CD14-positive monocyte (primary cell): ENCODE results near the gene ZDHHC11. TPM values are rescaled to one million over a fixed set of nuclear protein-coding genes. Genes with fewer than 3 reads are reported as not detected.

Experiments used
- DNase-seq, 3 donors: peaks; one replicate each; pipeline ENCODE4 v3.0.0-alpha.2; 2011 to 2022
- H2AFZ ChIP-seq: 2 replicates; pipeline ENCODE4 v1.6.0; 2012; ENCODE audit warnings: mild to moderate bottlenecking, low read depth, low read length, inconsistent platforms; ENCODE audit not compliant: insufficient read depth, poor library complexity, severe bottlenecking
- H3K27ac ChIP-seq, 2 donors: 1 replicate in 1 of 2; 2 replicates in 1 of 2; pipeline ENCODE4 v1.5.1; 2012 to 2013; ENCODE audit warnings: low read length in 2 of 2, control low read depth in 1 of 2, inconsistent platforms in 1 of 2, low read depth in 1 of 2, mild to moderate bottlenecking in 1 of 2
- H3K27me3 ChIP-seq, 2 donors: one replicate each; pipeline versions ENCODE4 v1.6.0 to v1.6.1; 2011 to 2013; ENCODE audit warnings: low read length in 2 of 2; ENCODE audit not compliant: control insufficient read depth in 2 of 2, insufficient read depth in 2 of 2
- H3K36me3 ChIP-seq, 2 donors: replicated peaks in 1 of 2; 1 replicate in 1 of 2; 2 replicates in 1 of 2; pipeline versions ENCODE4 v1.5.1 to v1.6.1; 2012 to 2013; ENCODE audit warnings: low read length in 2 of 2, control low read depth in 1 of 2, inconsistent platforms in 1 of 2, mild to moderate bottlenecking in 1 of 2; ENCODE audit not compliant: insufficient read depth in 2 of 2, control insufficient read depth in 1 of 2
- H3K4me1 ChIP-seq, 2 donors: 1 replicate in 1 of 2; 2 replicates in 1 of 2; pipeline versions ENCODE4 v1.5.1 to v1.6.1; 2012 to 2013; ENCODE audit warnings: low read length in 2 of 2, control low read depth in 1 of 2, inconsistent platforms in 1 of 2, mild to moderate bottlenecking in 1 of 2, moderate library complexity in 1 of 2; ENCODE audit not compliant: insufficient read depth in 2 of 2, control insufficient read depth in 1 of 2
- H3K4me2 ChIP-seq: replicated peaks from 2 replicates; pipeline ENCODE3; 2012; ENCODE audit warnings: low read length, moderate library complexity, mild to moderate bottlenecking; ENCODE audit not compliant: poor library complexity, severe bottlenecking; ENCODE audit errors: extremely low read depth
- H3K4me3 ChIP-seq, 3 experiments: fragments of 200-600 bp in 1 of 3; sonication (generic) in 1 of 3; replicated peaks in 1 of 3; 1 replicate in 2 of 3; 2 replicates in 1 of 3; pipeline ENCODE4 v1.5.1; 2011 to 2013; ENCODE audit warnings: low read length in 3 of 3, mild to moderate bottlenecking in 3 of 3, control low read depth in 2 of 3, low read depth in 2 of 3, inconsistent platforms in 1 of 3, moderate library complexity in 1 of 3
- H3K79me2 ChIP-seq: 2 replicates; pipeline ENCODE4 v1.6.0; 2012; ENCODE audit warnings: mild to moderate bottlenecking, control low read depth, inconsistent platforms, low read length, moderate library complexity; ENCODE audit not compliant: insufficient read depth
- H3K9ac ChIP-seq: 2 replicates; pipeline ENCODE4 v1.6.0; 2017; ENCODE audit warnings: low read length, mild to moderate bottlenecking; ENCODE audit not compliant: insufficient read depth, poor library complexity, severe bottlenecking
- H3K9me3 ChIP-seq, 2 donors: replicated peaks in 1 of 2; 1 replicate in 1 of 2; 2 replicates in 1 of 2; pipeline versions ENCODE4 v1.5.1 to v1.6.1; 2012 to 2013; ENCODE audit warnings: low read length in 2 of 2, control low read depth in 1 of 2; ENCODE audit not compliant: control insufficient read depth in 1 of 2, insufficient read depth in 1 of 2
- H4K20me1 ChIP-seq: 2 replicates; pipeline ENCODE4 v1.6.0; 2012; ENCODE audit warnings: mild to moderate bottlenecking, low read length, control low read depth, moderate library complexity; ENCODE audit not compliant: insufficient read depth
- H3K27ac Mint-ChIP-seq, 7 donors: one replicate each; pipeline ENCODE4 v1.8.0; 2020; ENCODE audit warnings: mild to moderate bottlenecking in 7 of 7, mixed read lengths in 7 of 7, moderate library complexity in 6 of 7, inconsistent platforms in 2 of 7
- H3K27me3 Mint-ChIP-seq, 3 donors: one replicate each; pipeline ENCODE4 v1.8.0; 2021 to 2022; ENCODE audit warnings: low read depth in 3 of 3, mild to moderate bottlenecking in 3 of 3, mixed read lengths in 3 of 3, moderate library complexity in 3 of 3, inconsistent platforms in 1 of 3
- H3K36me3 Mint-ChIP-seq, 2 donors: one replicate each; pipeline ENCODE4 v1.8.0; 2020; ENCODE audit warnings: mixed read lengths in 2 of 2, inconsistent platforms in 1 of 2, mild to moderate bottlenecking in 1 of 2
- H3K4me1 Mint-ChIP-seq: one replicate; pipeline ENCODE4 v1.8.0; 2020; ENCODE audit warnings: mild to moderate bottlenecking, mixed read lengths
- H3K4me3 Mint-ChIP-seq, 2 donors: one replicate each; pipeline ENCODE4 v1.8.0; 2020; ENCODE audit warnings: mild to moderate bottlenecking in 2 of 2, mixed read lengths in 2 of 2, moderate library complexity in 1 of 2
- H3K9me3 Mint-ChIP-seq, 7 donors: one replicate each; pipeline ENCODE4 v1.8.0; 2020 to 2022; ENCODE audit warnings: mixed read lengths in 7 of 7, mild to moderate bottlenecking in 6 of 7, moderate library complexity in 6 of 7, inconsistent platforms in 2 of 7
- WGBS: methylation state at CpG from one replicate; pipeline ENCODE4 v1.1.5; 2013; ENCODE audit warnings: missing lambda C conversion rate; ENCODE audit not compliant: insufficient coverage; 5-methylcytosine and 5-hydroxymethylcytosine counted together
- intact Hi-C, 2 donors: fragments of 100-400 bp; cut with micrococcal nuclease; formaldehyde crosslinking; loops; one replicate each; pipeline versions ENCODE4 v1.15.0 to v1.15.1; 2023
- polyA plus RNA-seq, 3 donors: library from polyadenylated mRNA; depleted of rRNA in 1 of 3; unstranded in 2 of 3; stranded (reverse) in 1 of 3; fragments of 300-500 nt in 2 of 3; fragments of >200 nt in 1 of 3; fragmentation: Illumina TruSeq in 2 of 3; gene quantifications; 1 replicate in 2 of 3; 2 replicates in 1 of 3; pipeline ENCODE4 v1.2.3, GENCODE V29; 2012 to 2021
- TF ChIP-seq, protein P1 (sequence below): fragments of 200-600 bp; IDR thresholded peaks from one replicate; pipeline ENCODE4 v1.8.0; 2022; ENCODE audit warnings: antibody characterized with exemption, mild to moderate bottlenecking

The ZDHHC11 gene
- polyA plus RNA-seq, 3 donors: 1.8 TPM; not detected in 2

DNA sequence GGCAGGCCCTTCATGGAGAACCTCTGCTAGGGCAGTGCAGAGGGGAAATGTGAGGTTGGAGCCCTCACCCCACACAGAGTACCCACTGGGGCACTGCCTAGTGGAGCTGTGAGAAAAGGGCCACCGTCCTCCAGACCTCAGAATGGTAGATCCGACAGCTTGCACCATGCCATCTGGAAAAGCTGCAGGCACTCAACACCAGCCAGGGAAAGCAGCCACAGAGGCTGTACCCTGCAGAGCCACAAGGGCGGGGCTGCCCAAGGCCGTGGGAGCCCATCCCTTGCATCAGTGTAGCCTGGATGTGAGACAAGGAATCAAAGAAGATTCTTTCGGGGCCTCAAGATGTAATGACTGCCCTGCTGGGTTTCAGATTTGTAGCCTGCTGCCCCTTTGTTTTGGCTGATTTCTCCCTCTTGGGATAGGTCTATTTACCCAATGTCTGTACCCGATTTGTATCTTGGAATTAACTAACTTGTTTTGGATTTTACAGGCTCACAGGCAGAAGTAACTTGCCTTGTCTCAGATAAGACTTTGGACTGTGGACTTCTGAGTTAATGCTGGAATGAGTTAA lies 16.6 kb upstream of the ZDHHC11 start:
- WGBS: 96% methylated on average over 4 of the region's 6 CpGs
- no peak overlapping the region for H3K4me3 Mint-ChIP-seq
- H3K36me3 ChIP-seq: peaks cover 95 to 100% of the 10 kb centered on the region in 2 donors
- no peaks in the 10 kb centered on the region for H3K79me2 ChIP-seq
- peaks cover 93 to 98% of the 10 kb centered on the region in 2 donors for H3K36me3 Mint-ChIP-seq
- H3K27me3 Mint-ChIP-seq: no peaks in the 10 kb centered on the region
- H3K9me3 Mint-ChIP-seq: peaks cover 0 to 5% (median 0%) of the 10 kb centered on the region in 7 donors
- intact Hi-C loops: no loop called here
- H3K27ac Mint-ChIP-seq: no peak overlapping the region
- H3K9ac ChIP-seq: no peak overlapping the region
- DNase-seq: no peak
- no peak overlapping the region for H2AFZ ChIP-seq
- TF ChIP-seq, protein P1, sequence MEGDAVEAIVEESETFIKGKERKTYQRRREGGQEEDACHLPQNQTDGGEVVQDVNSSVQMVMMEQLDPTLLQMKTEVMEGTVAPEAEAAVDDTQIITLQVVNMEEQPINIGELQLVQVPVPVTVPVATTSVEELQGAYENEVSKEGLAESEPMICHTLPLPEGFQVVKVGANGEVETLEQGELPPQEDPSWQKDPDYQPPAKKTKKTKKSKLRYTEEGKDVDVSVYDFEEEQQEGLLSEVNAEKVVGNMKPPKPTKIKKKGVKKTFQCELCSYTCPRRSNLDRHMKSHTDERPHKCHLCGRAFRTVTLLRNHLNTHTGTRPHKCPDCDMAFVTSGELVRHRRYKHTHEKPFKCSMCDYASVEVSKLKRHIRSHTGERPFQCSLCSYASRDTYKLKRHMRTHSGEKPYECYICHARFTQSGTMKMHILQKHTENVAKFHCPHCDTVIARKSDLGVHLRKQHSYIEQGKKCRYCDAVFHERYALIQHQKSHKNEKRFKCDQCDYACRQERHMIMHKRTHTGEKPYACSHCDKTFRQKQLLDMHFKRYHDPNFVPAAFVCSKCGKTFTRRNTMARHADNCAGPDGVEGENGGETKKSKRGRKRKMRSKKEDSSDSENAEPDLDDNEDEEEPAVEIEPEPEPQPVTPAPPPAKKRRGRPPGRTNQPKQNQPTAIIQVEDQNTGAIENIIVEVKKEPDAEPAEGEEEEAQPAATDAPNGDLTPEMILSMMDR: no peak
- H3K9me3 ChIP-seq: no peaks in the 10 kb centered on the region
- no peaks in the 10 kb centered on the region for H3K4me1 Mint-ChIP-seq
- no peak overlapping the region for H3K27ac ChIP-seq
- H3K4me2 ChIP-seq: no peak overlapping the region
- peaks cover 3% of the 10 kb centered on the region for H4K20me1 ChIP-seq
- H3K27me3 ChIP-seq: no peaks in the 10 kb centered on the region
- H3K4me1 ChIP-seq: no peaks in the 10 kb centered on the region
- H3K4me3 ChIP-seq: no peak overlapping the region

DNA sequence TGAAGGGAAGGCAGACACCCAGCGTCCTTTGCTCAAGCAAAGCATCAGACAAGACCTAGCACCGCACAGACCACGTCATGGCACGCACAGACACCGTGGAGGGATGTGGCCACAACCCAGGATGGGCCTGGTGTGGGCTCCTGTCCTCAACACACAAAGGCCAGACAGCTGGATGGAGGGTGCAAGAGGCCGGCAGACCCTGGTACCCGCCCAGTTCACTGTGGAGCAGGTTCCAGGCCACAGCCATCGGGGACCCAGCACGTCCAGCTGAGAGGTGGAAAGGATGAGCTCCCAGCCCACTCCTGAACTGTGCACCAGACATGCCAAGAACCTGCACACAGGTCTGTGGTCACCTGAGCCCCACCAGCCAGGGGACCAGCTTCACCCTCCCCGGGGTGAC lies 15.0 kb upstream of the ZDHHC11 start:
- Histone ChIP-seq H3K4me3 (no peak overlapping the region), H3K79me2 (no peaks in the 10 kb centered on the region), H3K36me3 (peaks cover 79 to 85% of the 10 kb centered on the region in 2 donors), H3K4me2 (no peak overlapping the region), H3K27ac (no peak overlapping the region), H3K27me3 (no peaks in the 10 kb centered on the region), H3K9ac (no peak overlapping the region), H3K9me3 (no peaks in the 10 kb centered on the region), H2AFZ (no peak overlapping the region), H4K20me1 (no peaks in the 10 kb centered on the region), H3K4me1 (no peaks in the 10 kb centered on the region)
- H3K27me3 Mint-ChIP-seq: no peaks in the 10 kb centered on the region
- intact Hi-C loops: no loop called here
- TF ChIP-seq, protein P1: no peak
- peaks cover 0 to 5% (median 0%) of the 10 kb centered on the region in 7 donors for H3K9me3 Mint-ChIP-seq
- no peak overlapping the region for H3K27ac Mint-ChIP-seq
- WGBS: 98% methylated on average over 9 of the region's 10 CpGs
- no peaks in the 10 kb centered on the region for H3K4me1 Mint-ChIP-seq
- DNase-seq: no peak
- H3K36me3 Mint-ChIP-seq: peaks cover 77 to 82% of the 10 kb centered on the region in 2 donors
- no peak overlapping the region for H3K4me3 Mint-ChIP-seq
